ENCODE measurements around the gene NCKAP5.

NCKAP5 gene

GRCh38 chr2:133568172-133568571 is at the start of gene NCKAP5:
TSS of gene NCKAP5 (minus strand) at chr2:133568463. CDS start at chr2:133517526, 50,937 bp downstream.
- DNase-seq (ENCODE audit: low read depth in 4 of 4, low spot score in 1 of 4) = no peak

GRCh38 chr2:133609664-133610063 is 41.4 kb upstream of the NCKAP5 start:
- no peak for DNase-seq (ENCODE audit: low read depth in 4 of 4, low spot score in 1 of 4)

GRCh38 chr2:133608291-133608690 is 40.0 kb upstream of the NCKAP5 start:
- no peak for DNase-seq (ENCODE audit: low read depth in 4 of 4, low spot score in 1 of 4)

DNA sequence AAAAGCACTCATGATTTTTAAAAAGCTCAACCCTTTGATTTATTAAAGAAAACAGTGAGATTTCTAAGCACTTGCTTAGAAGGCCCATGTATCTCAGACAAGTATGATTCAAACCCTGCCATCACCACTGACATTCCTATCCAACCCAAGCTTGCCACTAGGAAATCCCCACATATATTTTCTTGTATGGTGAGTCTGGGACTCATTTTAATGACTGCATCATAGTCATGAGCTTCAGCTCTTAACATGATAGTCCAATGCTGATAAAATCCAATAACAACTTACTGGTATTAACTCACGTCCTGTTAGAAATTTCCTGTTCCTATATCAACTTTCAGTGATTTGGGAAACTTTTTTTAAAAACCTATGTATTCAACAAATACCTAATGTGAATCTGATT is 39.4 kb upstream of the NCKAP5 start:
- DNase-seq (ENCODE audit: low read depth in 4 of 4, low spot score in 1 of 4) = no peak

- DNase-seq (ENCODE audit: low read depth in 4 of 4, low spot score in 1 of 4) = no peak
These were observed 38.4 kb upstream of the NCKAP5 start for GRCh38 chr2:133606616-133607015.

GRCh38 chr2:133605766-133606137 is 37.5 kb upstream of the NCKAP5 start:
- DNase-seq (ENCODE audit: low read depth in 4 of 4, low spot score in 1 of 4) = no peak

- DNase-seq (ENCODE audit: low read depth in 4 of 4, low spot score in 1 of 4) = no peak
These were observed 36.9 kb upstream of the NCKAP5 start for GRCh38 chr2:133605011-133605765.

DNA sequence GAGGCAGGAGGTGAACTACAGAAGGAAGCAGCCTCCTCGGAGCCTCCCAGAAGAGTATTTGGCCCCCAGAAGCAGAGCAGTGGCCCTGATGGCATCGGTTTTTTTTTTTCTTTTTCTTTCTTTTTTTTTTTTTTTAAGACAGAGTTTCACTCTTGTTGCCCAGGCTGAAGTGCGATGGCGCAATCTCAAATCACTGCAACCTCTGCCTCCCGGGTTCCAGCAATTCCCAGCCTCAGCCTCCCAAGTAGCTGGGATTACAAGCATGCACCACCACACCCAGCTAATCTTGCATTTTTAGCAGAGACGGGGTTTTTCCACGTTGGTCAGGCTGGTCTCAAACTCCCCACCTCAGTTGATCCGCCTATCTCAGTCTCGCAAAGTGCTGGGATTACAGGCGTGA is 34.8 kb upstream of the NCKAP5 start:
- DNase-seq (ENCODE audit: low read depth in 4 of 4, low spot score in 1 of 4) = no peak

GRCh38 chr2:133602538-133602937 is 34.3 kb upstream of the NCKAP5 start:
- DNase-seq (ENCODE audit: low read depth in 4 of 4, low spot score in 1 of 4) = no peak

DNA sequence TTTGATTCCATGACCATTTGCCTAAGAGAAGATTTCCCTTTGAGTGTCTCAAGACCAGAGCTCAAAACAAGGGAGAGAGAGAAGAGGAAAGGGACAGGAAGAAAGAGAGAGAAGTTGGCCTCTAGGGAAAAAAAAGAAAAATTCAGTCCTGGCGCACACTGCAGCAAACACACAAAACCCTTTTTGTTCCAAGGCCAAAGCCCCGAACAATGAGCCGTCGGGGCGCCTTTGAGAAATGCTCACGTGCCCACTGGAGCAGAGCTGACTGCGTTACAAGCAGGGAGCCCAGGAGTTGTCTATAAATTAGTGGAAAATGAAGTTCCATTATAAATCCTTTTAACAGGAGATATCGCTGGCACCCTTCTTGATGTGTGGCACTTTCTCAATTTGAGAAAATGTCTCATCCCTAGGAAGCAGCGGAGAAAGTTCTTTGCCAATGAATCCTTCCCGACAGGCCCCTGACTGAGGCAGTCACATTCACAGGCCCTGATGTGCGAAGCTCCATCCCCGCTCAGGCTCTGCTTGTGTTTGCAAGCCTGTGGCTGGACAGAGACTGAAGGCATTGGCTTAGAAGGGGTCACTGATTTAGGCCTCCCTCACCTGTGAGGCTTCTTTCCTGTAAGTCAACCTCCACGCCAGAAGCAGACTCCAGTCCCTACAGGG is 32.1 kb upstream of the NCKAP5 start:
- no peak for DNase-seq (ENCODE audit: low read depth in 4 of 4, low spot score in 1 of 4)

DNA sequence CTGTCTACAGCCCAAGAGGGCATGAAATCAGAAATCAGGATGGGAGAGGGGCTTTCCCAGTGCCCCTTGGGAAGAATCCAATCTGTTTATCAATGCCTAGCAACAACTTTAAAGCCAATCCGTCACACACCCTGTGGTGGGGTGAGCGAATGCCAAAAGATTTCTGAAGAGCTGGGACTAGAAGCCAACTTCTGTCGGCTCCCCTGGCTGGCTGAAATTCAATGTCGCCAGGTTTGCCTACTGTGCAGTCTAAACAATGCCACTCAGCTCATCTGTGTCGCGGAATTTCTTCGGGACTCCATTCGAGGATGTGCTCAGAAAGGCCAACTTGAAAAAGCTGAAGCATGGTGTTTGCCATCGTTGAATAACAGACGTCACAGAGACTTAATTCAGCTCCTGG is 31.5 kb upstream of the NCKAP5 start:
- DNase-seq (ENCODE audit: low read depth in 4 of 4, low spot score in 1 of 4) = no peak

- no peak for DNase-seq (ENCODE audit: low read depth in 4 of 4, low spot score in 1 of 4)
These were observed 31.0 kb upstream of the NCKAP5 start for GRCh38 chr2:133599211-133599803.

DNA sequence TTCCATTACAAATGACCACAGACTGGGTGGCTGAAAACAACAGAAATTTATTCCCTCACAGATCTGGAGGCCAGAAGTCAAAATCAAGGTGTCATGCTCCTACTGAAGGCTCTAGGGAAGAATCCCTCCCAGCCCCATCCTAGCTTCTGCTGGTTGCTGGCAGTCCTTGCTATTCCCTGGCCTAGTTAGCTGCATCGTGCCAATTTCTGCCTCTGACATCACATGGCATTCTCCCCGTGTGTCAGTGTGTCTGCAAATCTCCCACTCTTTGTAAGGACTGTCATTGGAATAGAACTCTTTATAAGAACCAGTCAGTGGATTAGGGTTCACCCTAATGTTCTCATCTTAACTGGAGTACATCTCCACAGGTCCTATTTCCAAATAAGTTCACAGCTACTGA is 30.5 kb upstream of the NCKAP5 start:
- DNase-seq (ENCODE audit: low read depth in 4 of 4, low spot score in 1 of 4) = no peak

GRCh38 chr2:133596701-133597393 is 28.6 kb upstream of the NCKAP5 start:
- no peak for DNase-seq (ENCODE audit: low read depth in 4 of 4, low spot score in 1 of 4)

DNA sequence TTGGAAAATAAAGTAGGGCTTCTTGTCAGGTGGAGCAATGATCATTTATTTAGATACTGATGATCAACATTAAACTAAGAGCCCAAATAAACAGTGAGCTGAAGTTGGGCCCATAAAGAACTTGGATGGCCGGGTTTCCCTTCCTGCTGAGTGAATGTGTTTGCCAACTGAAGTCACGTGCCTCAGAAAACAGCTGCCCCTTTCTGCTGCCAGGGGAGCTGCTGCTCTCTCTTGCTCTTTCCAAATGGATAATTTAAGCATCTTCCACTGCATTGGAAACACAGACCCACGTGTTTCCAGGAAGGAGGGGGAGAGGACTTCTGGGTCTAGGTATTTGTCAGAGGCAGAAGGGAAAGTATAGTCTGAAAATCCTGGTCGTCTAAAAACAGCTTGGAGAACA is 22.9 kb upstream of the NCKAP5 start:
- no peak for DNase-seq (ENCODE audit: low read depth in 4 of 4, low spot score in 1 of 4)

- DNase-seq (ENCODE audit: low read depth in 4 of 4, low spot score in 1 of 4) = no peak
These were observed 21.2 kb upstream of the NCKAP5 start for GRCh38 chr2:133589456-133589855.

DNA sequence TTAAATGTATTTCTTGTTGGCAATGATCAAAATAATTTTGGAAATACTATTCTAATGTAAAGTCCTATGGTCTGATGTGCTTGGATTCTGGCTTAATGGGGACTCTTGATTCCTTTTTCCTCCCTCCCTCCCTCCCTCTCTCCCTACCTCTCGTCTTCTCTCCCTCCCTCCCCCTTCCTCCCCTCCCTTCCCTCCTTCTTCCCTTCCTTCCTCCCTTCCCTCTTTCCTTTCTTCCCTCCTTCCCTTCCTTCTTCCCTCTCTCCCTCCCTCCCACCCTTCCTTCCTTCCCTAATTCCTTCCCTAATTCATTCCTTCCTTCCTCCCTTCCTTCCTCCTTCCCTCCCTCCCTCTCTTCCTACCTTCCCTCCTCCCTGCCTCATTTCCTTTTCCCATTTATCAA is 19.9 kb upstream of the NCKAP5 start:
- no peak for DNase-seq (ENCODE audit: low read depth in 4 of 4, low spot score in 1 of 4)

DNA sequence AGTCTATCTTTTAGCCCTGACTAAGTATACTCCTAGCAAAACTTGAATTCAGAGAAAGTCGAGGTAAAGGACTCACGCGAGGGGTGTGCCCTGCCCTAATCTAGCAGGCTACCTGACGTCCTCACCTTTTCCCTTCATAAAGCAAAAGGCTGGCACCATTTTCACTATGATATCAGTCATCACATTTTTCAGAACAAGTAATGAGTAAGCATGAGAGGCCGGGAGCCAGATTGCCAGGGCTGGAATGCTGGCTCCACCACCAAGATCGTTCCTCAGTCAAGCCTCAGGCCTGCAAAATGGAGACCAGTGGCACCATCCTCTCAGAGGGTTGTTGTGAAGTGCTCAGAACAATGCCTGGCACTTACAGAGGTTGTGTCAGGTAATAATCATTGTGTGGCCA is 18.7 kb upstream of the NCKAP5 start:
- no peak for DNase-seq (ENCODE audit: low read depth in 4 of 4, low spot score in 1 of 4)

DNA sequence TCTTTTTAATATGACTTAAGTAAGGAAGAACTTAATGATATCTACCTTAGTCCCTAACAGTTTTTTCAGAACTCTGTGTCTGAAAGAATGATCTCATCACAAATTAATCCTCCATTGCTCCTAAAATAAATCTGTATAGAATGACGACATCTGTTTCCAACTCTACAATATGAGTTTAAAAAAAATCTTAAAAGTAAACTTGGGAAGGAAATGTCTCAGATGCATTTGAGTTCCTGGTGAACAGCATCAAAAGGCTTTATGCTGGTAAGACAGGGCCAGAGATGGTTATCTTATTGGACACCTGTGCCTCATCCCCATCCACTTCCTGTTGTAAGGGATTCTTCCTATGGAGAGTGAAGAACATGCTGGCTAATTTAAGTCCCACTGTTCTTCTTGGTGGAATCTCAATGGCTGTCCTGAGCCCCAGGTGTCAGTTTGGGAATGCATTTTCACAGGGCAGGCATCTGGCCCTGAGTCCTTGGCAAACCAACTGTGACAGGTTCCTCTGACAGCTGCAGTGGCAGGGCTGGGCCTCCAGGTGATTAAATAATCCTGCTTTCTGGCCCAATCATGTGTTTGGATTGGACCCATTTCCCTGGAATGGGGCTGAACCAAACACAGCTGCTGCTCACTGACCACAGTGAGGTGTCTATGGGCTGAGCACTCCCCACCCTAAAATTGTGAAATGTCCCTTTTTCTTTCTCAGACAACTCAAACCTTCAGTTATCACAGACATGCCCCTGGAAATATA is 12.9 kb upstream of the NCKAP5 start:
- DNase-seq (ENCODE audit: low read depth in 4 of 4, low spot score in 1 of 4) = no peak

DNA sequence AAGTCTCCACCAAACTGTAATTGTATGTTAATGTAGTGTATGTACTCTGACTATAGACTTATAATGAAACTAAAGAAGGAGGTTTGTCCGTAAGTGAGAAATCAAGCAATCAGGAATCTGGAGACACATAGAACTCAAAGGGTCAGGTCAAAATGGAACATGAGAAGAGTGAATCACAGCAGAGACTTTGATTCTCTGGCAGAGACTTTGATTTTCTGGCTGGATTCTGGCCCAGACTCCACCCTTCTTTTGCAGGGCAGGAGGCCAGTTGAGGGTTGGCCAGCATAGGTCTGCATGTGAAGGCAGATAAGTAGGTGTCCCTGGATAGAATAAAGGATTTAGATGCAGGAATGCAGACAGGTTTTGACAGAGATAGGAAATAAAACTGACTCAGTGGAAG is 11.0 kb upstream of the NCKAP5 start:
- no peak for DNase-seq (ENCODE audit: low read depth in 4 of 4, low spot score in 1 of 4)

DNA sequence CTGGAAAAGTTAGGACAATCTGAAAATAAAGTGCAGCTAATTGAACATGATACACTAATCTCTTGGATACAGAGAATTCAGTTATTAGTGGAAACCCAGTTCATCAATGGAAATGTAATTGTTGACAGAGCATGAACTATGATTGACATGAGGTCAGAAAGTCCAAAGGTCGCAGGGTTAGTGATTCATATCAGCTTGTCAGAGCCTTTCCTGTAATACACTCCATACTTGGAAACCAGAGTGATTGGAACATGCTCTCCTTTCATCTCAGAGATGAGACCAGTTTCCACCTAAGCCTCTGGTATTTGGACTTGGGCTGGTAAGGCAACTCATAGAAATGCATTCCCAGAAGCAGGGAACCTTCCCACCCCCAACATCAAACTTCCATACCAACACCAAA is 8.5 kb upstream of the NCKAP5 start:
- no peak for DNase-seq (ENCODE audit: low read depth in 4 of 4, low spot score in 1 of 4)
